Gastroesophageal sphincter (tissue), 4 donors: Measurements from ENCODE around the gene FLRT2. TPM values are rescaled to one million over a fixed set of nuclear protein-coding genes. Genes with fewer than 3 reads are reported as not detected.

Source experiments
- ATAC-seq: fragments of 150-250 bp; one replicate; pipeline ENCODE4 v1.9.1; 2016; ENCODE audit warnings: mild to moderate bottlenecking, moderate library complexity
- H3K27ac ChIP-seq, 4 donors: fragments of 200-600 bp; sonication (generic) in 3 of 4; 1 replicate in 3 of 4; 2 replicates in 1 of 4; pipeline ENCODE4 v1.5.1; 2016 to 2019
- H3K27me3 ChIP-seq: fragments of 200-600 bp; sonication (generic); one replicate; pipeline ENCODE4 v1.5.1; 2019
- H3K36me3 ChIP-seq, 2 donors: fragments of 200-600 bp; sonication (generic); one replicate each; pipeline ENCODE4 v1.5.1; 2019; ENCODE audit warnings: control low read depth in 1 of 2
- H3K4me1 ChIP-seq, 3 donors: fragments of 200-600 bp; sonication (generic); 1 replicate in 2 of 3; 2 replicates in 1 of 3; pipeline ENCODE4 v1.5.1; 2016 to 2019; ENCODE audit warnings: control low read depth in 2 of 3
- H3K4me3 ChIP-seq, 2 donors: fragments of 200-600 bp; sonication (generic); one replicate each; pipeline ENCODE4 v1.5.1; 2019; ENCODE audit warnings: mild to moderate bottlenecking in 1 of 2, moderate library complexity in 1 of 2
- H3K9me3 ChIP-seq, 3 donors: fragments of 200-600 bp; sonication (generic); one replicate each; pipeline ENCODE4 v1.5.1; 2017 to 2019; ENCODE audit warnings: control low read depth in 2 of 3
- CTCF ChIP-seq, 4 experiments: fragments of 200-600 bp in 2 of 4; fragments of 450-650 bp in 2 of 4; sonication (generic) in 1 of 4; IDR thresholded peaks; one replicate each; pipeline ENCODE4 v1.5.1; 2017 to 2019; ENCODE audit warnings: antibody characterized with exemption in 4 of 4, mild to moderate bottlenecking in 2 of 4, moderate library complexity in 2 of 4
- EP300 ChIP-seq: sonication (generic); formaldehyde crosslinking; IDR thresholded peaks from one replicate; pipeline ENCODE4 v1.6.1; 2017; ENCODE audit warnings: antibody characterized with exemption, mild to moderate bottlenecking
- POLR2A ChIP-seq, 2 donors: fragments of 450-650 bp; IDR thresholded peaks; one replicate each; pipeline ENCODE4 v1.6.1; 2017; ENCODE audit warnings: antibody characterized with exemption in 2 of 2, mild to moderate bottlenecking in 2 of 2, moderate library complexity in 1 of 2
- POLR2AphosphoS5 ChIP-seq: sonication (generic); formaldehyde crosslinking; IDR thresholded peaks from one replicate; pipeline ENCODE4 v1.6.1; 2017; ENCODE audit warnings: antibody characterized with exemption
- WGBS, 2 donors: methylation state at CpG; one replicate each; pipeline ENCODE4 v1.1.5; 2018; ENCODE audit warnings: low coverage in 1 of 2; 5-methylcytosine and 5-hydroxymethylcytosine counted together
- total RNA-seq, 4 donors: library from RNA; depleted of rRNA; stranded (reverse); fragments of >200 nt; gene quantifications; one replicate each; pipeline ENCODE4 v1.1.0, GENCODE V29; 2016

FLRT2 gene
- total RNA-seq, 4 donors from 2014 or later, result 9.2 to 30.8 (median 16.4) TPM

- Histone ChIP-seq H3K27me3 (no peaks in the 10 kb centered on the region), H3K36me3 (peaks cover 0 to 22% of the 10 kb centered on the region in 2 donors), H3K4me3 (no peak overlapping the region), H3K27ac (no peak overlapping the region), H3K4me1 (no peaks in the 10 kb centered on the region), H3K9me3 (no peaks in the 10 kb centered on the region)
- TF ChIP-seq POLR2AphosphoS5, result no peak
- TF ChIP-seq EP300, result no peak
- TF ChIP-seq POLR2A (IDR thresholded peaks at IDR 0.05), result no peak
- TF ChIP-seq CTCF (IDR thresholded peaks at IDR 0.05), result no peak
- no peak for ATAC-seq
- 84 to 86% methylated on average over 4 of the region's 4 CpGs for WGBS, 2 donors
These were observed 88.4 kb downstream of the FLRT2 start for GRCh38 chr14:85618390-85618789.

- no peaks in the 10 kb centered on the region for H3K4me1 ChIP-seq
- WGBS, 2 donors, result 95 to 96% methylated on average over 3 of the region's 3 CpGs
- peaks cover 0 to 22% of the 10 kb centered on the region in 2 donors for H3K36me3 ChIP-seq
- no peak for ATAC-seq
- TF ChIP-seq POLR2A (IDR thresholded peaks at IDR 0.05) (no peak), POLR2AphosphoS5 (no peak), CTCF (IDR thresholded peaks at IDR 0.05) (no peak), EP300 (no peak)
- no peaks in the 10 kb centered on the region for H3K9me3 ChIP-seq
- H3K27me3 ChIP-seq, result no peaks in the 10 kb centered on the region
- no peak overlapping the region for H3K27ac ChIP-seq
- H3K4me3 ChIP-seq, result no peak overlapping the region
These were observed 89.0 kb downstream of the FLRT2 start for GRCh38 chr14:85618978-85619377.

- 64 to 69% methylated on average over 4 to 6 of the region's 6 CpGs for WGBS, 2 donors
- Histone ChIP-seq H3K4me3 (no peak overlapping the region), H3K9me3 (no peaks in the 10 kb centered on the region), H3K27ac (no peak overlapping the region), H3K4me1 (no peaks in the 10 kb centered on the region), H3K27me3 (no peaks in the 10 kb centered on the region), H3K36me3 (peaks cover 0 to 22% of the 10 kb centered on the region in 2 donors)
- TF ChIP-seq POLR2A (IDR thresholded peaks at IDR 0.05) (no peak), POLR2AphosphoS5 (no peak), CTCF (IDR thresholded peaks at IDR 0.05) (no peak), EP300 (no peak)
- no peak for ATAC-seq
These were observed 89.9 kb downstream of the FLRT2 start for GRCh38 chr14:85619851-85620250.

- Histone ChIP-seq H3K9me3 (no peaks in the 10 kb centered on the region), H3K4me3 (no peak overlapping the region), H3K27me3 (no peaks in the 10 kb centered on the region), H3K4me1 (no peaks in the 10 kb centered on the region), H3K36me3 (peaks cover 0 to 22% of the 10 kb centered on the region in 2 donors), H3K27ac (no peak overlapping the region)
- no peak for TF ChIP-seq POLR2A (IDR thresholded peaks at IDR 0.05)
- TF ChIP-seq CTCF (IDR thresholded peaks at IDR 0.05), result no peak
- TF ChIP-seq POLR2AphosphoS5, result no peak
- no peak for TF ChIP-seq EP300
- 81 to 94% methylated on average over 3 of the region's 3 CpGs for WGBS, 2 donors
- ATAC-seq, result no peak
These were observed 91.0 kb downstream of the FLRT2 start for GRCh38 chr14:85620947-85621346.

GRCh38 chr14:85622106-85622505, 92.2 kb downstream of the FLRT2 start:
- Histone ChIP-seq H3K36me3 (peaks cover 0 to 22% of the 10 kb centered on the region in 2 donors), H3K4me3 (no peak overlapping the region), H3K9me3 (no peaks in the 10 kb centered on the region), H3K27me3 (no peaks in the 10 kb centered on the region), H3K4me1 (no peaks in the 10 kb centered on the region), H3K27ac (no peak overlapping the region)
- 94 to 95% methylated on average over 4 to 11 of the region's 13 CpGs for WGBS, 2 donors
- TF ChIP-seq POLR2A (IDR thresholded peaks at IDR 0.05), result no peak
- no peak for TF ChIP-seq POLR2AphosphoS5
- no peak for TF ChIP-seq CTCF (IDR thresholded peaks at IDR 0.05)
- TF ChIP-seq EP300, result no peak
- ATAC-seq, result no peak
